Measurements from ENCODE around the gene ZNF284. TPM values are rescaled to one million over a fixed set of nuclear protein-coding genes. Genes with fewer than 3 reads are reported as not detected.

Gene ZNF284
- total RNA-seq (1 to 10 TPM; 1.0 to 1.5 TPM), polyA plus RNA-seq (ENCODE audit: insufficient read depth, low read depth, low replicate concordance) (0.96 TPM)
- long read RNA-seq, donor 1, full-length matches to known transcripts = 2 of 2 reads
- long read RNA-seq, donor 1, partial matches to known transcripts = 0 of 2 reads
- long read RNA-seq, donor 1, other reads (novel, unspliced or antisense) = 0 of 2 reads
- long read RNA-seq, donor 2 = 0 reads

GRCh38 chr19:44071824-44072542, at the start of gene ZNF284:
ZNF284 (plus strand) TSS chr19:44072159; CDS start chr19:44076390, 4,231 bp downstream.
- Histone ChIP-seq H3K4me3 (peak within 1 kb of the TSS; percentile 59 to 71), H3K27me3 (no peaks in the 10 kb centered on the region), H3K9me3 (no peaks in the 10 kb centered on the region), H3K27ac (peak within 1 kb of the TSS in 1 of 2 donors; percentile 23), H3K36me3 (ENCODE audit: low read depth, missing control alignments) (no peaks in the 10 kb centered on the region), H3K4me1 (no peaks in the 10 kb centered on the region)
- intact Hi-C loops (cut with DNase I; ENCODE audit: low total_unique reads) = no loop called here
- TF ChIP-seq POLR2A (IDR thresholded peaks at IDR 0.05) (no peak), CTCF (IDR thresholded peaks at IDR 0.05) (no peak)
- peak; percentile 95 for DNase-seq
- WGBS, 2 donors = 0% methylated on average over 27 to 40 of the region's 40 CpGs

GRCh38 chr19:44024900-44025216, 47.1 kb upstream of the ZNF284 start:
- peaks cover 8% of the 10 kb centered on the region for H3K4me1 ChIP-seq
- peak overlapping the region; percentile 72 to 74 for H3K4me3 ChIP-seq
- H3K27ac ChIP-seq = no peak overlapping the region
- TF ChIP-seq CTCF (IDR thresholded peaks at IDR 0.05) (no peak), POLR2A (IDR thresholded peaks at IDR 0.05) (no peak)
- H3K36me3 ChIP-seq (ENCODE audit: low read depth, missing control alignments) = no peaks in the 10 kb centered on the region
- no peak for DNase-seq
- H3K27me3 ChIP-seq = no peaks in the 10 kb centered on the region
- intact Hi-C loops (cut with DNase I; ENCODE audit: low total_unique reads) = no loop called here
- H3K9me3 ChIP-seq = no peaks in the 10 kb centered on the region
- WGBS, 2 donors = 28 to 35% methylated on average over 4 of the region's 4 CpGs

- peaks cover 8% of the 10 kb centered on the region for H3K4me1 ChIP-seq
Measured at GRCh38 chr19:44025217-44025936, 46.6 kb upstream of the ZNF284 start, which contains the start of gene ZNF222. ZNF222 (plus strand) TSS chr19:44025379; CDS start chr19:44025437, 58 bp downstream.

GRCh38 chr19:44026622-44027021, 45.3 kb upstream of the ZNF284 start:
- intact Hi-C loops (cut with DNase I; ENCODE audit: low total_unique reads) = no loop called here
- no peak for DNase-seq
- Histone ChIP-seq H3K4me3 (no peak overlapping the region), H3K27ac (no peak overlapping the region), H3K27me3 (no peaks in the 10 kb centered on the region), H3K36me3 (ENCODE audit: low read depth, missing control alignments) (no peaks in the 10 kb centered on the region), H3K4me1 (peaks cover 8% of the 10 kb centered on the region), H3K9me3 (no peaks in the 10 kb centered on the region)
- TF ChIP-seq CTCF (IDR thresholded peaks at IDR 0.05) = no peak
- TF ChIP-seq POLR2A (IDR thresholded peaks at IDR 0.05) = no peak
- 80 to 94% methylated on average over 6 of the region's 6 CpGs for WGBS, 2 donors

More at GRCh38 chr19:44025217-44025936, 46.6 kb upstream of the ZNF284 start, which contains the start of gene ZNF222:
- peak within 1 kb of the TSS in 1 of 2 donors; percentile 69 for H3K27ac ChIP-seq
- DNase-seq = peak; percentile 95
- H3K9me3 ChIP-seq = no peaks in the 10 kb centered on the region
- intact Hi-C loops (cut with DNase I; ENCODE audit: low total_unique reads) = no loop called here
- WGBS, 2 donors = 2% methylated on average over 37 of the region's 37 CpGs
- H3K27me3 ChIP-seq = no peaks in the 10 kb centered on the region
- no peaks in the 10 kb centered on the region for H3K36me3 ChIP-seq (ENCODE audit: low read depth, missing control alignments)
- no peak for TF ChIP-seq POLR2A (IDR thresholded peaks at IDR 0.05)
- TF ChIP-seq CTCF (IDR thresholded peaks at IDR 0.05) = no peak
- H3K4me3 ChIP-seq = peak within 1 kb of the TSS; percentile 72 to 74
